ENCODE measurements around the gene ARNT2. TPM values are rescaled to one million over a fixed set of nuclear protein-coding genes. Genes with fewer than 3 reads are reported as not detected.

Gene ARNT2
- total and polyA plus RNA-seq, 10 of the 15 experiments (the other 5 are each of a cell fraction or from before 2014, with no cell fraction given): 0.07 to 0.49 (median 0.09) TPM; not detected in 6

- SMC1A ChIA-PET (ENCODE audit: uncharacterized antibody, unreplicated experiment): no interaction called here
- FAIRE-seq: no peak
Measured at GRCh38 chr15:80562033-80562432, 157.9 kb downstream of the ARNT2 start.

More at GRCh38 chr15:80562033-80562432, 157.9 kb downstream of the ARNT2 start:
- no peak overlapping the region for H3K9ac ChIP-seq (ENCODE audit: control insufficient read depth, insufficient read depth, low read length)
- no peak overlapping the region for H3K4me3 ChIP-seq
- ChIA-PET RAD21 (ENCODE audit: unreplicated experiment) (no interaction called here), POLR2A (no interaction called here), CTCF (no interaction called here)
- no peaks in the 10 kb centered on the region for H3K36me3 ChIP-seq (ENCODE audit: control insufficient read depth in 2 of 2, insufficient read depth in 2 of 2, low read length in 1 of 2)
- no peaks in the 10 kb centered on the region for H3K79me2 ChIP-seq (ENCODE audit: control insufficient read depth, insufficient read depth, low read length)
- peaks cover 2% of the 10 kb centered on the region in 2 experiments for H3K27me3 ChIP-seq (replicated peaks in 1 of 2; ENCODE audit: control insufficient read depth in 2 of 2, insufficient read depth in 2 of 2, low read length in 1 of 2)
- ATAC-seq (no peak), DNase-seq (ENCODE audit: low read depth, low spot score) (no peak)
- intact Hi-C loops (cut with micrococcal nuclease; ENCODE audit: unreplicated experiment) (no loop called here), in situ Hi-C loops (cut with MboI) (loop anchor here (10.0 kb wide), 1 partner anchor 213 kb away; the partner anchor contains the start of gene CEMIP)
- no peak for TF ChIP-seq STAT1 (conservative IDR thresholded peaks at IDR 0.05)
- TF ChIP-seq SRF (IDR thresholded peaks at IDR 0.05; ENCODE audit: low read depth in 2 of 2, low read length in 2 of 2): no peak
- no peak for TF ChIP-seq MEF2B (IDR thresholded peaks at IDR 0.05; ENCODE audit: partially characterized antibody, poor library complexity, severe bottlenecking)
- TF ChIP-seq MTA3 (IDR thresholded peaks at IDR 0.05; ENCODE audit: borderline replicate concordance, low read length): no peak
- no peak for TF ChIP-seq IRF4 (IDR thresholded peaks at IDR 0.05; ENCODE audit: low read depth, low read length)
- TF ChIP-seq POLR2A (IDR thresholded peaks at IDR 0.05; ENCODE audit: low read depth, low read length): no peak
- no peak for TF ChIP-seq SP1 (IDR thresholded peaks at IDR 0.05; ENCODE audit: low read depth, low read length)
- TF ChIP-seq CHD2 (IDR thresholded peaks at IDR 0.05; ENCODE audit: borderline replicate concordance, low read depth, low read length): no peak
- no peak for TF ChIP-seq TBL1XR1 (IDR thresholded peaks at IDR 0.05; ENCODE audit: low read depth, low read length)
- no peak for TF ChIP-seq ELK1 (IDR thresholded peaks at IDR 0.05; ENCODE audit: low read depth, low read length)
- TF ChIP-seq ASH2L (IDR thresholded peaks at IDR 0.05; ENCODE audit: borderline replicate concordance, low read depth): no peak
- TF ChIP-seq ZNF592 (IDR thresholded peaks at IDR 0.05): no peak
- TF ChIP-seq ETV6 (conservative IDR thresholded peaks at IDR 0.05 in 1 of 2, IDR thresholded peaks at IDR 0.05 in 1 of 2; ENCODE audit: borderline replicate concordance in 1 of 2, low read depth in 1 of 2): no peak
- TF ChIP-seq ZNF207 (IDR thresholded peaks at IDR 0.05; ENCODE audit: borderline replicate concordance): no peak
- TF ChIP-seq POLR2AphosphoS2 (IDR thresholded peaks at IDR 0.05; ENCODE audit: low read depth, low read length): no peak
- TF ChIP-seq CREM (IDR thresholded peaks at IDR 0.05; ENCODE audit: low read depth): no peak
- no peak for TF ChIP-seq PBX3 (IDR thresholded peaks at IDR 0.05; ENCODE audit: insufficient replicate concordance, low read depth, low read length)
- TF ChIP-seq KLF5 (IDR thresholded peaks at IDR 0.05; ENCODE audit: partially characterized antibody): no peak
- TF ChIP-seq, protein P1, sequence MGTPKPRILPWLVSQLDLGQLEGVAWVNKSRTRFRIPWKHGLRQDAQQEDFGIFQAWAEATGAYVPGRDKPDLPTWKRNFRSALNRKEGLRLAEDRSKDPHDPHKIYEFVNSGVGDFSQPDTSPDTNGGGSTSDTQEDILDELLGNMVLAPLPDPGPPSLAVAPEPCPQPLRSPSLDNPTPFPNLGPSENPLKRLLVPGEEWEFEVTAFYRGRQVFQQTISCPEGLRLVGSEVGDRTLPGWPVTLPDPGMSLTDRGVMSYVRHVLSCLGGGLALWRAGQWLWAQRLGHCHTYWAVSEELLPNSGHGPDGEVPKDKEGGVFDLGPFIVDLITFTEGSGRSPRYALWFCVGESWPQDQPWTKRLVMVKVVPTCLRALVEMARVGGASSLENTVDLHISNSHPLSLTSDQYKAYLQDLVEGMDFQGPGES (IDR thresholded peaks at IDR 0.05): no peak
- no TSS peak for BruUV-seq (replicated peaks)
- no peak overlapping the region for H3K27ac ChIP-seq (ENCODE audit: control insufficient read depth, insufficient read depth)
- H3K4me2 ChIP-seq (ENCODE audit: control insufficient read depth, insufficient read depth): no peak overlapping the region
- 14% methylated on average over 4 of the region's 4 CpGs for WGBS (ENCODE audit: insufficient coverage, insufficient replicate concordance, low lambda C conversion rate, missing lambda C conversion rate)
- no peak overlapping the region for H2AFZ ChIP-seq (ENCODE audit: control insufficient read depth, low read depth, low read length)
- H3K4me1 ChIP-seq (ENCODE audit: control insufficient read depth, insufficient read depth, low read length): no peaks in the 10 kb centered on the region
- H4K20me1 ChIP-seq (ENCODE audit: control insufficient read depth, insufficient read depth): no peaks in the 10 kb centered on the region
- no peaks in the 10 kb centered on the region for H3K9me3 ChIP-seq (replicated peaks; ENCODE audit: control insufficient read depth, insufficient read depth, low read length)

Data from GM12878 (cell line).